ENCODE measurements around the gene ZMIZ1.

ZMIZ1 gene

GRCh38 chr10:79254333-79255006 is 185.7 kb downstream of the ZMIZ1 start:
- H3K4me3 ChIP-seq (ENCODE audit: low read depth, low read length), result no peak overlapping the region
- DNase-seq (ENCODE audit: low read depth), result no peak
- no peak for TF ChIP-seq MYC (IDR thresholded peaks at IDR 0.05; ENCODE audit: low read depth, low read length)
- TF ChIP-seq MAX (IDR thresholded peaks at IDR 0.05; ENCODE audit: low read depth, low read length), result no peak
- TF ChIP-seq CTCF (IDR thresholded peaks at IDR 0.05; ENCODE audit: low read depth, low read length), result no peak

GRCh38 chr10:79255007-79255507 is 186.3 kb downstream of the ZMIZ1 start:
- DNase-seq (ENCODE audit: low read depth), result no peak
- H3K4me3 ChIP-seq (ENCODE audit: low read depth, low read length), result no peak overlapping the region
- no peak for TF ChIP-seq MAX (IDR thresholded peaks at IDR 0.05; ENCODE audit: low read depth, low read length)
- no peak for TF ChIP-seq MYC (IDR thresholded peaks at IDR 0.05; ENCODE audit: low read depth, low read length)
- TF ChIP-seq POLR2A (IDR thresholded peaks at IDR 0.05; ENCODE audit: extremely low read depth, insufficient read length), result no peak
- no peak for TF ChIP-seq CTCF (IDR thresholded peaks at IDR 0.05; ENCODE audit: low read depth, low read length)

GRCh38 chr10:79256264-79256806 is 187.6 kb downstream of the ZMIZ1 start:
- TF ChIP-seq MAX (IDR thresholded peaks at IDR 0.05; ENCODE audit: low read depth, low read length), result no peak
- no peak for TF ChIP-seq MYC (IDR thresholded peaks at IDR 0.05; ENCODE audit: low read depth, low read length)
- TF ChIP-seq CTCF (IDR thresholded peaks at IDR 0.05; ENCODE audit: low read depth, low read length), result no peak
- DNase-seq (ENCODE audit: low read depth), result no peak
- H3K4me3 ChIP-seq (ENCODE audit: low read depth, low read length), result no peak overlapping the region

- H3K4me3 ChIP-seq (ENCODE audit: low read depth, low read length), result no peak overlapping the region
- no peak for DNase-seq (ENCODE audit: low read depth)
- TF ChIP-seq CTCF (IDR thresholded peaks at IDR 0.05; ENCODE audit: low read depth, low read length) (no peak), MAX (IDR thresholded peaks at IDR 0.05; ENCODE audit: low read depth, low read length) (no peak), POLR2A (IDR thresholded peaks at IDR 0.05; ENCODE audit: extremely low read depth, insufficient read length) (no peak), MYC (IDR thresholded peaks at IDR 0.05; ENCODE audit: low read depth, low read length) (no peak)
These were observed 190.1 kb downstream of the ZMIZ1 start for GRCh38 chr10:79258894-79259293.

- TF ChIP-seq MYC (IDR thresholded peaks at IDR 0.05; ENCODE audit: low read depth, low read length), result no peak
- no peak for TF ChIP-seq CTCF (IDR thresholded peaks at IDR 0.05; ENCODE audit: low read depth, low read length)
- TF ChIP-seq POLR2A (IDR thresholded peaks at IDR 0.05; ENCODE audit: extremely low read depth, insufficient read length), result no peak
- no peak for TF ChIP-seq MAX (IDR thresholded peaks at IDR 0.05; ENCODE audit: low read depth, low read length)
- DNase-seq (ENCODE audit: low read depth), result no peak
- H3K4me3 ChIP-seq (ENCODE audit: low read depth, low read length), result no peak overlapping the region
These were observed 191.1 kb downstream of the ZMIZ1 start for GRCh38 chr10:79259834-79260233.

Data from NB4 (cell line).